Muscle of arm (tissue), 12 donors: ENCODE measurements around the gene GRPR. TPM values are rescaled to one million over a fixed set of nuclear protein-coding genes. Genes with fewer than 3 reads are reported as not detected.
"Not testable (repeated sequence)": the region's sequence is repeated elsewhere in the genome, so short reads cannot be mapped to it uniquely, and the experiment has no call there.

Source experiments
- DNase-seq: peaks from one replicate; pipeline ENCODE4 v3.0.0-alpha.2; 2013
- polyA plus RNA-seq, 12 donors: library from polyadenylated mRNA; unstranded; fragments of 120-200 nt; gene quantifications; one replicate each; pipeline ENCODE4 v1.2.1, GENCODE V29; 2013; ENCODE audit not compliant: insufficient read length in 12 of 12

The GRPR gene
- polyA plus RNA-seq, 12 donors, result 0.17 to 1.4 (median 0.67) TPM; not detected in 2

- DNase-seq, result no peak
Observed at GRCh38 chrX:16137416-16138107, 14.2 kb downstream of the GRPR start.

DNA sequence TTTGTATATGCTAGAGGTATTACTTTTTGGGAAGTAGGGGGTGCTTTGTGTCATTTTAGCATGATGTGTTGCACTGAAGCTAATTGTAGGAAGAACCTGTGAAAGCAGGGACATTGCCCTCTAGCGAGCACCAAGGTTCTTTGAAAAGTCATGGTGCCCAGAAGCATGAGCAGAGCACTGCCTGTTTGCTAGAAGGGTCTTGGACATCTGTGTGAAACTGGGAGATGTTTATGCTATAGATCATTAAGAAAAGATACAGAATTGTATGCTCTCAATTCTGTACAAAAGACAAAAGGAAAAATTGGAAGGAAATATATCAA lies 14.7 kb downstream of the GRPR start:
- DNase-seq, result no peak

DNA sequence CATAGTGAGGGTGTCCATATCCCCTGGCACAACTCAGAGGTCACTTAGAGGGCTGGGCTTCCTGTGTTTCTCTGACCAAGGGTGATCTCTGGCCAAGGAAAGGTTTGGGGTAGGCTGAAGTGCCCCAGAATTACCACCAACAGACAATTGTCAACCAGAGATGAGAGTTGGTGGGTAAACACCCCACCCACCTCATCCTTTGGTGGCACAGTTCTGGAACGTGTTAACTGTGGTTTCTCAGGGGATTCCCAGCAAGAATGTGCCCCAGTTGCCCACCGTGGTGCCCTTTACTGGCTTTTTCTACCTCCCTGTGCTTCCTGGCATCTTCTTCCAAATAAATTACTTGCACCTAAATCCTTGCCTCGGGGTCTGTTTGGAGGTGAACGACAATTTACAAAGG lies 17.1 kb downstream of the GRPR start:
- no peak for DNase-seq

GRCh38 chrX:16140983-16141382 lies 17.6 kb downstream of the GRPR start:
- no peak for DNase-seq

DNA sequence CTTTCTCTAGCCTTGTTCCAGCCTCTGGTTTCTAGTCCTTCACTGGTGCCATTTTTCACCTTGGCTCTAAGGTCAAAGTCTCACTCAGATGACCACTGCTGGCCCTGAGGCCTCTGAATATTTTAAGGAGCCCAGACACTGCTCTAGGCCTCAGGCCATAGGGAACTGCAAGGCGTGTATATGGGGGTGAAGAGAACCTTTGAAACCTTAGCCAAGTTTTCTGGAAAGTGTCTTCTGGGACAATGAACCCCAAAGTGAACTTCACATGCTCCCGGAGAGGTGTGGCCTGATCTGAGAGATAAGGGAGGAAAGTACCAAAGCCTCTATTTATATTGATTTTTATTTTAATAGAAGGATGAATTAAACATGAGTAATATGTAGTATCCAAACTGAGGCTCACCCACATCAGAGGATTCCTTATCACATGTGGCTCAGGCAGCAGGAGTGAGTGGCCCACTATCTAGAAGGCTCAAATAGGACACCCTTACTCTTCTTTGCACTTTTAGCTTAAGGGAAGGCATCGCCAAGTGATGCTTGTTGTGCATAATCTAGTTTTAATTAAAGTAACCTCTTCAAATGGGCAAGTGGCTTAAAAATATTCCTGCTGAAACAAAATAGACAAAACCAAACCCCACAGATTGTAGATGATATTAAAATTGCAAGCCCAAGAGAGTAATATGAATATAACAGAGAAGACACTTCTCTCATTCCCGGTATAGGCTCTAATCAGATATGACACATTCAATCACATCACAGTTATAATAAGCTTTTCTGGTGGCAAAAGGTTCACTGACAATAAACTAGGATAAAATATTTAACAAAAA lies 18.3 kb downstream of the GRPR start:
- no peak for DNase-seq

DNA sequence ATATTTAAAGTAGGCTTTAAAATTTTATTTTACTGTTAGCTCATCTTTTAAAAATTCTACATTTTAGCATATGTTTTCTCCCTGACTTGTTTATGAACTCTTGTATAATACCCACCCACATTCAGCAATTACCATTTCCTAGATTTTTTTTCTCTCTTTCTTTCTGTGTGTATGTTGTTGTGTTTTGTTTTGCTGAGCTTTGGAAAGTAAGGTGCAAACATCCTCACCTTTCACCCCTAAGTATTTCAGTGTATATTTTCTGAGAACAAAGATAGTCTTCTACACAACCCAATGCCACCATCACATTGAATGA lies 18.8 kb downstream of the GRPR start:
- DNase-seq, result no peak

GRCh38 chrX:16143968-16144367 lies 20.6 kb downstream of the GRPR start:
- DNase-seq, result no peak

- DNase-seq, result no peak
Observed at GRCh38 chrX:16144420-16144819, 21.1 kb downstream of the GRPR start.

GRCh38 chrX:16145093-16145492 lies 21.7 kb downstream of the GRPR start:
- not testable (repeated sequence) for DNase-seq

GRCh38 chrX:16145656-16146055 lies 22.3 kb downstream of the GRPR start:
- DNase-seq, result no peak

DNA sequence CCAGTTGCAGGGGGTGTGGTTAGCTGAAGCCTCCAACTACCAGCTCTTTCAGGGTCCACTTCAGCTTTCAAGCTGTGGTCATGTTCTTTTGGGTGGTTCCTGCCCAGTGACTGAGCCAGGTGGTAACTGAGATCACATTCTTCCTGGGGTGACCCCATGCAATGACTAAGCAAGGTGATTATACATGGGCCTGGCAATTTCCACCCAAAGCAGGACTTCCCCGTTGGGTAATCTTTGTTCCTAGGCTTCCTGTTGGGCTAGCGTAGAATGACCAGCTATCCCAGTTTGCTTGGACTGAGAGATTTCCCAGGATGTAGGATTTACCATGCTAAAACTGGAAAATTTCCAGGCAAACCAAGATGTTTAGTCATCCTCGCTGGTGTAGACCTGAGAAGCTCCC lies 25.5 kb downstream of the GRPR start:
- DNase-seq, result no peak

DNA sequence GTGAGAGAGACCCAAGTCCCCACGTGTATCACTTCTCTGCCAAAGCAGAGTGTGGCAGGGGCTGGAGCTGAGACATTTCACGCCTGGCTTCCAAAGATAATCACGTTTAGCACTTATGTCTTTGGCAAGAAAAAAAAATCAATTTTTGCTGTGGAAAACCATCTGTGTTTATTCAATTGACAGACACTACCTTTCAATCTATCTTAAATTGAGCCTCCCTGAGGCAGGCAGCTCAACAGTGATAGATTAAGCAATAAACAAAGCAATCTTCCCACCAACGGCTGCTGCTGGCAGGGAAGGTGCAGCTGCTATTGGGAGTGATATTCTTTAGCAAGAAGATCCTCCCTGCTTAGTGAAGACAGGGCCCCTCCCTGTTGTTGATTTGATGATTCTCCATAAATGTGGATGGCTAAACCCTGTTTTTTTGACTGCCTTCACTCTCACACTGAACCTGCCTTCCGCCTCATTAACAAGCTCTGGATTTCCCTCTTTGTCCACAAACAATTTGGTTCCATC lies 32.3 kb downstream of the GRPR start:
- DNase-seq, result no peak

GRCh38 chrX:16156692-16157331 lies 33.4 kb downstream of the GRPR start:
- no peak for DNase-seq

DNA sequence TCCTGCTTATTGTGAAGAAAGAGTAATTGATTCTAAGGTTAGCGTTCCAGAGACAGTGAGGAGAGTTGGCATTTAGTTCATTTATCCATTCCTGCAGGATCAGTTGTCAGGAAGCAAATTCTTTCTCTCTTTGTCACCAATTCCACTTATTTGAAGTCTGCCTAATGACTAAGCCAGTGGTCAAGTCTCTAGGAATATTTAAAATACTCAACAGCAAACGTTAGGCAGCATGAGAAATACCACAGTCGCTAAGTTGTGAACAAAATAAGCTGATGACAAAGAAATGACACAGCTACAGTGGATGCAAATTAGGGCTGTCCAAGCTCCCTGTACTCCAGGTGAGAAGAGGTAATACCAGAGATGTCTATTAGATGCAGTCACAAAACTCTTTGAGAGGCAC lies 37.4 kb downstream of the GRPR start:
- DNase-seq, result peak; percentile 4

- DNase-seq, result not testable (repeated sequence)
Observed at GRCh38 chrX:16161173-16161572, 37.8 kb downstream of the GRPR start.

- no peak for DNase-seq
Observed at GRCh38 chrX:16162391-16162790, 39.0 kb downstream of the GRPR start.

DNA sequence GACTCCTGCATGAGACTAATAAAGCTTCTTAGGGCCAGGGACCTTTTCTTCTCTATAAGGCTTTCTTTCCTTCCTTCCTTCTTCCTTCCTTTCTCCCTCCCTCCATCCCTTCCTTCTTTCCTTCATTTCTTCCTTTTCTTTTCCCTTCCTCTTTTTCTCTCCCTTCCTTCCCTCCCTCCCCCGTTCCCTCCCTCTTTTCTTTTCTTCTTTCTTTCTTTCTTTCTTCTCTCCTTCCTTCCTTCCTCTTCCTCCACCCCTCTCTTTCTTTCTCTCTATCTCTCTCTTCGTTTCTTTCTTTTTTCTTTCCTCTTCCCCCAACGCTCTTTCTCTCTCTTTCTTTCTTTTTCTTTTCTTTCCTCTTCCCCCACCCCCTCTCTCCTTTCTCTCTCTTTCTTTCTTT lies 41.4 kb downstream of the GRPR start:
- no peak for DNase-seq

DNA sequence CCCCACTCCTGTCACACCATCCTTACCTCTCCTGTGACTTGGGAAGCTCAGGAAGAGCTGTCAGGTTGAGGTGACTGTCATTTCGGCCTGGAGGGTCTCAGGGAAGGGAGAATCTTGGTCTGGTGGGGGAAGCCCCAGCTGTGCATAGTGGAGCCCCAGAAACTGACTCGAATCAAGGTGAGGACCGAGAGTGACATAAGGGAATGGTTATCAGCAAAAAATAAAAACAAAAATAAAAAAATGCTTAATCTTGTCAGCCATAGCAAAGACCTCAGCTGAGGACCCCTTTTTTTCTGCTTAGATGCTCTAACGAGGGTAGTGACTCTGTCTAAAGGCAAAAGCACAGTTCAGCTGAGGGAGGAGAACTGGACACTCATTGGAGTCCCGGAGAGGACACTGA lies 43.8 kb downstream of the GRPR start, which contains the start of gene MAGEB17:
Gene MAGEB17 (plus strand): TSS at position 301 of the 400 bp plus-strand sequence. CDS start 2,902 bp downstream, outside the sequence.
- DNase-seq, result no peak

DNA sequence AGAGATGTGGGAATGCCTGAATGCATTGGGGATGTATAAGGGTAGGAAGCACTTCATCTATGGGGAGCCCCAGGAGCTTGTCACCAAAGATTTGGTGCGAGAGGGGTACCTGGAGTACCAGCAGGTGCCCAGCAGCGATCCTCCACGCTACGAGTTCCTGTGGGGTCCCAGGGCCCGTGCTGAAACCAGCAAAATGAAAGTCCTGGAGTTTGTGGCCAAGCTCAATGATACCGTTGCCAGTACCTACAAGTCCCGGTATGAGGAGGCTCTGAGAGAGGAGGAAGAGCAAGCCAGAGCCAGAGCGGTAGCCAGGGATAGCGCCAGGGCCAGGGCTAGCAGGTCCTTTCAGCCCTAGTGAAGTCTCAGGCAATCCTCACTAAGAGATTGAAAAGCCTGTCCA lies 47.7 kb downstream of the GRPR start:
- DNase-seq, result no peak

DNA sequence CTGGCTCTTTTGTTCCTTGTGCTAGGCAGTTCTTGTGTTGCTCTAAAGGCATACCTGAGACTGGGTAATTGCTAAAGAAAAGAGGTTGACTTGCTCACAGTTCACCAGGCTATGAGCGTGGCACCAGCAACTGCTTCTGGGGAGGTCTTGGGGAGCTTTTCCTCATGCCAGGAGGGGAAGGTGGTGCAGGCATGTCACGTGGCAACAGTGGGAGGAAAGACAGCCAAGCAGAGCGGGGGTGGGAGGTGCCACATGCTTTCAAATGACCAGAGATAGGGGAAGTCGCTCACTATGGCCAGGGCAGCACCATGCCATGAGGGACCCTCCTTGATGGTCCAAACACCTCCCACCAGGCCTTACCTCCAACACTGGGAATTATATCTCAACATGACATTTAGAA lies 48.6 kb downstream of the GRPR start:
- DNase-seq, result no peak

DNA sequence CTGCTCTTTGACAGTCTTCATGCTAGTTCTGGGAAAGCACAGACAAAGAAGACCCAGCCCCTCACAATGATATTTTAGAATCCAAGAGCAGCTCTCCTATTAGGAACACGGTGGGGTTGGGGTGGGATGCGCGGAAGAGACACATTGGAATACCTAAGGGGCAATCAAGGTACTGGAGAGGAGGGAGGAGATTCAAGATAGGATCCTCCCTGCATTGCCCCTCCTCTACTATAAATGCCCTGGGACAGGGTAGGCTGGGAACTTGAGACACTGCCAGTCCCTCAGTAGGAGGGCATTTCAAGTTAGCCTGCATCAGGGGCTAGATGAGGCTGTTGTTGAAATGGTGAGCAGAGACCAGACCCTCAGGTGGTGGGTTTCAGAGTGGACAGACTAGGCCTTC lies 49.0 kb downstream of the GRPR start:
- DNase-seq, result no peak

DNA sequence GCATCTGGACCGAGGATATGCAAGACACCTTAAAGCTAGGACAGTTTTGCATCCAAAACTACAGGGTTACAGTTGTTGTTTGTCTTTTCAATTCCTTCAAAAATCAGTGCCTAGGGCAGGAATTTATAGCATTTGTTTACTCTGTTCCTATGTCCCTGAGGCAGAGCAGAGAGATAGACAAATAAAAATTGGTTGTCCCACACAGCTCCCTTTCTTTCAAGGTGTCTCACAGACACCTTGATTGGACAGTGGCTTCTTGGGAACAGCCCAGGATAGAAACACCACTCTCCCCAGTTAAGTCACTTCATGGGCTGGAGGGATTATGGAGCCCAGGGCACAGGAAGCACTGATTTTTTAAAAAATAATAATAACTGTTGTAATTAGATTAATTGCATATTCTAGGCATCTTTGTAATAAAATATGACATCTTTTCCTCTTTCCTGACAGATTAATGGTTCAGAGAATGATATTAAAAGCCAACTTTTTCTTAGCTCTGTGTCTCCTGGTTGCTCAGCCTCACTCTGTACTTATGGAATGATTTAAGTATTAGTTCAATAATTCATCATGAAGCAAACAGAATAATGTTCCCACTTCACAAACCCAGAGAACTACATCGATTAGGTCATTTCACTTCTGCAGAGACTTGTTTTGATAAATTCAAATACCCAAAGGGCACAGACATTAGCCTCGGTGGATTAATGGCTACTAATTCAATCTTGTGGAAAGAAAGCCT lies 52.1 kb downstream of the GRPR start:
- no peak for DNase-seq
